HPDE6-E6E7 (cell line): Measurements from ENCODE around the gene MPRIP.

Experiments used
- DNase-seq: peaks from one replicate; pipeline ENCODE4 v3.0.0; 2011; ENCODE audit warnings: missing footprints; ENCODE audit errors: extremely low spot score

Gene MPRIP

GRCh38 chr17:17164676-17165075, 122.4 kb downstream of the MPRIP start:
- no peak for DNase-seq

GRCh38 chr17:17165666-17166308, 123.5 kb downstream of the MPRIP start:
- DNase-seq: no peak

GRCh38 chr17:17166446-17166845, 124.2 kb downstream of the MPRIP start:
- no peak for DNase-seq

- no peak for DNase-seq
These were observed 125.1 kb downstream of the MPRIP start for GRCh38 chr17:17167356-17167755.

- DNase-seq: no peak
These were observed 125.7 kb downstream of the MPRIP start for GRCh38 chr17:17167986-17168385.

GRCh38 chr17:17168401-17168800, 126.1 kb downstream of the MPRIP start:
- DNase-seq: no peak

GRCh38 chr17:17169396-17169795, 127.1 kb downstream of the MPRIP start:
- DNase-seq: no peak

GRCh38 chr17:17170346-17170985, 128.2 kb downstream of the MPRIP start:
- no peak for DNase-seq

- DNase-seq: no peak
These were observed 128.9 kb downstream of the MPRIP start for GRCh38 chr17:17171186-17171585.

GRCh38 chr17:17172001-17172939, 130.0 kb downstream of the MPRIP start:
- no peak for DNase-seq

GRCh38 chr17:17172990-17173389, 130.7 kb downstream of the MPRIP start:
- no peak for DNase-seq

GRCh38 chr17:17173921-17174320, 131.7 kb downstream of the MPRIP start:
- no peak for DNase-seq

- no peak for DNase-seq
These were observed 133.1 kb downstream of the MPRIP start for GRCh38 chr17:17175340-17175739.

GRCh38 chr17:17175917-17176316, 133.7 kb downstream of the MPRIP start:
- DNase-seq: no peak

GRCh38 chr17:17176341-17176740, 134.1 kb downstream of the MPRIP start:
- no peak for DNase-seq

- DNase-seq: no peak
These were observed 134.9 kb downstream of the MPRIP start for GRCh38 chr17:17177176-17177575.

GRCh38 chr17:17179371-17179827, 137.1 kb downstream of the MPRIP start:
- no peak for DNase-seq

GRCh38 chr17:17180141-17180603, 137.9 kb downstream of the MPRIP start:
- DNase-seq: no peak

GRCh38 chr17:17180741-17181525, 138.7 kb downstream of the MPRIP start:
- DNase-seq: no peak

- no peak for DNase-seq
These were observed 139.7 kb downstream of the MPRIP start for GRCh38 chr17:17181666-17182597.
